GM19351 (cell line): ENCODE measurements around the gene PCGF2.

Experiments used
- ATAC-seq: cut with Tn5 transposase; IDR thresholded peaks from one replicate; pipeline ENCODE4 v1.9.1; 2021; ENCODE audit warnings: mild to moderate bottlenecking, moderate library complexity; ENCODE audit not compliant: unreplicated experiment

PCGF2 gene

DNA sequence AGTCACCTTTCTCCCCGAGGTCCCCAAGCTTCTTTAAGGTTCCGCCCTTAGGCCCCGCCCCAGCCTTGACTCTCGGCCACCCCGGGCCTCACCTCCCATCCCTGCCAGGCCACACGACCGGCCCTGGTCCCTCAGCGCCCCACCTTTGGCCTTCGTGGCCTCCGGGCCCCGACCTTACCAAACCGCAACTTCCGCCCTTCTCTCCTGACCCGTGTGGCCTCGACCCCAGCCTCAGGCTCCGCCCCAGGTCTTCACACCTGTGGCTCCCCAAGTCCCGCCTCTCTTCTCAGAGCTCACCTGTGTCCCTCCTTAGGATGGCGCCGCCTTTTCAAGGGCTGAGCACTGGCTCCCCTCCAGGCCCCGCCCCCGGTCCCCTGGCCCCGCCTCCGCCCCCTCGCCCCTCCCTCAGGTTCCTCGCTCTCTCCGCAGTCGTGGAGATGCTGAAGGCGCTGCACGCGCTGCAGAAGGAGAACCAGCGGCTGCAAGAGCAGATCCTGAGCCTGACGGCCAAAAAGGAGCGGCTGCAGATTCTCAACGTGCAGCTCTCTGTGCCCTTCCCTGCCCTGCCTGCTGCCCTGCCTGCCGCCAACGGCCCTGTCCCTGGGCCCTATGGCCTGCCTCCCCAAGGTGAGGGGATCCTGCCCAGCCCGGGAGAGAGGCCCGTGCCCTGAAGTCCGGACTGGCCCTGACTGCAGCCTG is 28.0 kb downstream of the PCGF2 start:
- no peak for ATAC-seq

DNA sequence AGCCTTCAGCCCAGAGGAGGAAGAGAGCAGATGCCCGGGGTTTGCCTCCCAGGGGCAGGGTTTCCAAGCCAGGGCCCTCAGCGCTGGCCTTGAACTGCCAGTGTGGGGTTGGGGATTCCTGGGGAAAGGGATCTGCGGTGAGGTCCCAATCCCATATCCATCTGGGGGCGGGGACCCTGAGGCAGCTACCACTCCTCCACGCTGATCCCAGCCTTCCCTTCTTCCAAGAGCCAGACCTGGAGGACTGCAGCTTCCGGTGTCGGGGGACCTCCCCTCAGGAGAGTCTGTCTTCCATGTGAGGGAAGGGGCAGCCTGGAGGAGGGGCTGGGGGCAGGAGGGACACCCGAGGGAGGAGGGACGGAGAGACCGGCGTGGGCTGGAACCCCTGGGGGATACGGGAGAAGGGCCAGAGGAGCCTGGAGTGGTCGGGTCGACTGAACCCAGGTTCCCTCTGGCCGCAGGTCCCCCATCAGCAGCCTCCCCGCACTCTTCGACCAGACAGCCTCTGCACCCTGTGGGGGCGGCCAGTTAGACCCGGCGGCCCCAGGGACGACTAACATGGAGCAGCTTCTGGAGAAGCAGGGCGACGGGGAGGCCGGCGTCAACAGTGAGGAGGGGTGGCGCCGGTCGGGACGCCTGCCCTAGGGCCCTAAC is 28.7 kb downstream of the PCGF2 start:
- no peak for ATAC-seq

DNA sequence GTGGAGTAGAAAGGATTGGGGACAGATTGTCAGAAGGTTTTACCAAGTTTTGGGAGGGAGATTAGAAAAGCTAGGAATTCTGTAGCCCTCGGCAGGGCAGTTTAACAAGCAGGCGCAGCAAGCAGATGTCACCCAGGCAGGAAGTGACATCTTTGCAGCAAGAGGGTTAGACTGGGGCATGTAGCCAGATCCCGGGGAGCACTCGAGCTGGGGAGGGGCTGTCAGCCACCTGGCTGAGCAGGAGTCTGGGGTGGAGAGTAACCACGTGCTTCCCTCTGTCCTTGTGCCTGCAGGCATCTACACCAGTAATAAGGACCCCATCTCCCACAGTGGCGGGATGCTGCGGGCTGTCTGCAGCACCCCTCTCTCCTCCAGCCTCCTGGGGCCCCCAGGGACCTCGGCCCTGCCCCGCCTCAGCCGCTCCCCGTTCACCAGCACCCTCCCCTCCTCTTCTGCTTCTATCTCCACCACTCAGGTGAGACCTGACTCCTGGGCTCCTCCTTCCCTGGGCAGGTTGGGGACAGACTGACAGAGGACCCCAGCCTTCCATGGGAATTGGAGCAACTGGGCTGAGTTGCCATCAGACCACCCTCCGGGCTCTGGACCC is 30.9 kb downstream of the PCGF2 start:
- no peak for ATAC-seq

DNA sequence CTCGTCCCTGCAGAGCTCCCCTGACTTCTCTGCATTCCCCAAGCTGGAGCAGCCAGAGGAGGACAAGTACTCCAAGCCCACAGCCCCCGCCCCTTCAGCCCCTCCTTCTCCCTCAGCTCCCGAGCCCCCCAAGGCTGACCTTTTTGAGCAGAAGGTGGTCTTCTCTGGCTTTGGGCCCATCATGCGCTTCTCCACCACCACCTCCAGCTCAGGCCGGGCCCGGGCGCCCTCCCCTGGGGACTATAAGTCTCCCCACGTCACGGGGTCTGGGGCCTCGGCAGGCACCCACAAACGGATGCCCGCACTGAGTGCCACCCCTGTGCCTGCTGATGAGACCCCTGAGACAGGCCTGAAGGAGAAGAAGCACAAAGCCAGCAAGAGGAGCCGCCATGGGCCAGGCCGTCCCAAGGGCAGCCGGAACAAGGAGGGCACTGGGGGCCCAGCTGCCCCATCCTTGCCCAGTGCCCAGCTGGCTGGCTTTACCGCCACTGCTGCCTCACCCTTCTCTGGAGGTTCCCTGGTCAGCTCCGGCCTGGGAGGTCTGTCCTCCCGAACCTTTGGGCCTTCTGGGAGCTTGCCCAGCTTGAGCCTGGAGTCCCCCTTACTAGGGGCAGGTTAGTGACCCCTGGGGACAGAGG is 31.6 kb downstream of the PCGF2 start:
- no peak for ATAC-seq

DNA sequence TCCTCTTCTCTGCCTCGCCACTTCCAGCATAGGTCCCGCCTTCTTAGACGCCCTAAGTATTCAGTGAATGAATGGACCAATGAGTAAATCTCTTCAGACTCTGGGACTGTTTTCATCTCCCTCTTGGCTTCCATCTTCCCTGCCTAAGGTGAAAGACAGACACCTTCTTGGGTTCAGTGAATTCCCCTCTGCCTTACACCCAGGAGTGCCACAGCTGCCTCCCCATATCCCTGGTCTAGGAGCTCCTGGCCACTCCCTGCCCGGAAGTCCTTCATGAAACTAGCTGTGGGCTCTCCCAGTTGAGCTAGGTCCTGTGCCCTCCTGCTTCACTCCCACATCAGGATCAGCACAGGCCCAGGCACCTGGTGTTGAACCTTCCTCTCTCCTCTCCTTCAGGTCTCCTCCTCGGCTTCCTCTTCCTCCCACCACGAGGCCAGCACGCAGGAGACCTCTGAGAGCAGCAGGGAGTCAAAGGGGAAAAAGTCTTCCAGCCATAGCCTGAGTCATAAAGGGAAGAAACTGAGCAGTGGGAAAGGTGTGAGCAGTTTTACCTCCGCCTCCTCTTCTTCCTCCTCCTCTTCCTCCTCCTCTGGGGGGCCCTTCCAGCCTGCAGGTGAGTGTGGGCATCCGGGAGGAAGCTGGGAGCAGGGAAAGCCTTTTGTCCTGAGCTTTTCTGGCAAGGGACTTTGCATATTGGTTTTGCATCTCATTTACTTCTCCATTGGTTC is 32.8 kb downstream of the PCGF2 start:
- ATAC-seq, result no peak

- ATAC-seq, result no peak
Observed at GRCh38 chr17:38713456-38714075, 34.6 kb downstream of the PCGF2 start.

- no peak for ATAC-seq
Observed at GRCh38 chr17:38712593-38712992, 35.5 kb downstream of the PCGF2 start.

DNA sequence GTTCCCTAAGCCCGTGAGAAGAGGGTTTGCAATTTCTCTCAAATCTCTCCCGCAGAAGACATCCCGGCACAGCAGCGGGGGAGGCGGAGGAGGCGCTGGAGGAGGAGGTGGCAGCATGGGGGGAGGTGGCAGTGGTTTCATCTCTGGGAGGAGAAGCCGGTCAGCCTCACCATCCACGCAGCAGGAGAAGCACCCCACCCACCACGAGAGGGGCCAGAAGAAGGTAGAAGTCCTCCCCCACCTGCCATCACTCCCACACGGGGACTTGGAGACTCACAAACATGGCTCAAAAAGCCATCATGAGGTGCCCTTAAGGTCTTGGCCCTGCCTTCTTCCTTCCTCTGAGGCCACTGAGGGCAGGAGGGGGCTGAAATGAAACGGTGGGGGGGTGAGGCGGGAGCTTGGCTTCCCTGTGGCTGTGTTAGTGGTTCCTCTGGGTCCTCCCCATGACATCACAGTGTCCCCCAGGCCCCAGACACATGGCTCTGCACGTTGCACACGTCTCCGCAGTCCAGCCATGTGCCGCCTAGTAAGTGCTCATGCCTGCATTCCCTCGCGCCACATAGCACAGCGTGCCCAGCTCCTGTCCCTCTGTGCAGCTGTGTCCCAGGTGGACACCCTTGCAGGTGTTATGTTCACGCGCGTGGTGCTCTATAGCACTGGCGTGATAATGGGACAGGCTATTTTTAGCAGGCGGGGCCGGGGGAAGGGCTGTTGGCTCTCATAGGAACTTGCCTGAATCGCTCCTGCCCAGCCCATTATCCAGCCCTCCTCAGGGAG is 36.2 kb downstream of the PCGF2 start:
- ATAC-seq, result no peak

DNA sequence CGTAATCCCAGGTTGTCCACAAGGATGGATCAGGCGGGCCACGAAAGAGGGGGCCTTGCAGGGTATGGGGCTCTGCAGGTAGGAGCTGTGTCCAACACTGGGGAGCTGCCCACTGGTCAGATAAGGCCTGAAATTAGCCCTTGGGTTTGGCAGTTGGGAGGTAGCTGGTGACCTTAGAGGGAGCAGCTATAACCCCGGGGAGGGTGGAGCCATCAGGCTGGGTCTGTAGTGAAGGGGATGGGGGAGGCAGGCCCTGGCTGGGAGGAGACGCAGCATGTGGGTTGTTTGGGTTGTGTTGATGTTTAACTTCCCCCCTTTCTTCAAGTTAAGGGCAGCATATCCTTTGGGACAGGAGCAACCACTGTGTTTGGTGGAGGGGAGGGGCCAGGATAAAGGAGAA is 37.2 kb downstream of the PCGF2 start:
- ATAC-seq, result no peak

- no peak for ATAC-seq
Observed at GRCh38 chr17:38710604-38710962, 37.6 kb downstream of the PCGF2 start.

DNA sequence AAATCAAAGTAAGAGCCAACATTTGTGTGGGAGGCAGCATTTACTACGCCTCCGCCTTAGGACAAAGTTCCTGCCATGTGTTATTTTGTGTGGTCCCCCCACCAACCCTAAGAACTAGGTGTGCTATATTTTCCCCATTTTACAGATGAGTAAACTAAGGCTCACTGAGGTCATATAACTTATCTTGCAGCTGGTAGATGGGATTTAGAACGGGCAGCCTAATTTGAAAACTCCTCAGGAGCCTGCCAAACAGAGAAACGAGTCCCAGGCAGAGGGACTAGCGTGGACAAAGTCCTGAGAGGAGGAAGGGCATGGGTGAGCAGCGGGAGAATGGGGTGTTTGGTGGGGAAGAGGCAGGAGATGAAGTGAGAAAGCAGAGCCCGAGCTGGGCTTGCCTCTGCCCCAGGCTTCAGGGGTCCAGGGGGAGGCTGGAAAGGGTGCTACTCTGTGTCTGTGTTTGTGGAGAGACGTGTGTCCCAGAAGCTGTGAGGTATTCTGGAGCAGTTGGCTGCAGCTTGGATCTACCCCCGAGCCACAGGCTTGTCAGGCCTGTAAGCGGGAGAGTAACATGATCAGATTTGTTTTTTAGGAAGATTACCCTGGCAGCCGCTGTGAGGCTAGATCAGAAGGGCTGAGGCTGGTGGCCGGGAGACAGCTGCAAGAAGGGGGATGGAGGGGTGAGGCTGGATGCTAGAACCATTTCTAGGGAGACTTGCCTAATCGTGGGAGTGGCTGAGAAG is 38.1 kb downstream of the PCGF2 start:
- ATAC-seq, result no peak

DNA sequence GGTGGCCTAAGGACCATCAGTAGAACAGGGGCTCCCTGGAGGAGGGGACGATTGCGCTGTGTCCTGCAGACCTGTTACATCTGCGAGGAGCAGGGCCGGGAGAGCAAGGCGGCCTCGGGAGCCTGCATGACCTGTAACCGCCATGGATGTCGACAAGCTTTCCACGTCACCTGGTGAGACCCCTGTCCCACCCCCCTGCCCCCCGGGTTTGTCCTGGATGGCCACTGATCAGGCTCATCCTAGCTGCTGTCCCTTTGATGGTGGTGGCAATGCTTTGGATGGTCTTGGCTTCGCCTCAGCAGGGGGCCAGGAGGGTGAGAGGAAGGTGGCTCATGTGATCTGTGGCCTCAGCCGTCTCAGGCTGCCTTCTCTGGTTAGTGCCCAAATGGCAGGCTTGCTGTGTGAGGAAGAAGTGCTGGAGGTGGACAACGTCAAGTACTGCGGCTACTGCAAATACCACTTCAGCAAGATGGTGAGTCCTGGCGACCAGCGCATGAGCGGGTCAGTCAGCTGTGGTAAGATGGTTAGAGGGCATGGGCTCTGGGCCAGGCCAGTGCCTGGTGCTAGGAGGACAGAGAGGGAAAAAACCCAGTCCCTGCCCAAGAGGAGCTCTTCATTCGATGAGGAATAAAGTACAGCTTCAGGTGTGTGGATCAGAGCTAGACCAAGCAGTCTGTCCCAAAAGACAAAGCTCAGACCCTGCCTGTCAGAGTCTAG is 38.9 kb downstream of the PCGF2 start:
- no peak for ATAC-seq

- ATAC-seq, result no peak
Observed at GRCh38 chr17:38707678-38708351, 40.3 kb downstream of the PCGF2 start.

- ATAC-seq, result no peak
Observed at GRCh38 chr17:38706505-38707216, 41.5 kb downstream of the PCGF2 start.

DNA sequence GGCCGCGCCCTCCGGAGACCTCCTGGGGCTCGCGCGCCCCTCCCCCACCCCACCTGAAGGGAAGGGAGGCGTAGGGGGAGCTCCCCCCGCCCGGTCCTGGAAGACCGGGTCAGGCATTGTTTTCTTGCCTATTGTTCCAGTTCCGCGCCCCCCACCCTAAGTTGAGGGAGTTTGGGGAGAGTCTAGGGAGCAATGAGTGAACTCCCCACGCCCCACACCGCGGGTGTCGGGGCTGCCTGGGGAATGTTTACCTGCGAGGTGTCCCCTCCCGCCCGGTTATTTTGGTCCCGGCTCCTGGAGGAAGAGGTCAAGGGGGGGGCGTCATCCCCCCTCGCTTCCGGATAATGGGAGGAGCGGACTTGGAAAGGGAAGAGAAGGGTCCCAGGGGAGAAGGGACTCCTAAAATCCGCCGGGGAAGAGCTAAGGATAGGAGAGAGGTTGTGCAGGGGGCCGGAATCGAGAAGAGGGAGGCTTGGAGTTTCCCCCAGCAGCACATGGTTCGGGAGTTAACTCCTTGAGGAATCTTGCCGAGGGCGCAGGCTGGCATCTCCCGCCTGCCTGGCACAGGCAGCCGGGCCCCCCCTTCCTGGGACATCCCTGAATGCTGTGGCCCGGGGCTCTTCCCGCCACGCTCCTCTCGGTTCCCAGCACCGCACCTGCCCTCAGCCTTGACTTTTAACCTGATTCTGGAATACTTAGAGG is 42.2 kb downstream of the PCGF2 start:
- no peak for ATAC-seq

DNA sequence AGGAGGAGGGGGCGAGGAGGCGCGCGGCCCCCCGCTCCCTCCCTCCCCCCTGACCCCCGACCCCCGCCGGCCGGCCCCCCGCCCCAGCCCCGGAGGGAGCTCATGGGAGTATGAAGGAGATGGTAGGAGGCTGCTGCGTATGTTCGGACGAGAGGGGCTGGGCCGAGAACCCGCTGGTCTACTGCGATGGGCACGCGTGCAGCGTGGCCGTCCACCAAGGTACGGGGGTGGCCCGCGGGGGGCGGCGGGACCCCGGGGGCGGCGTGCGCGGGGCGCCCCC is 42.7 kb downstream of the PCGF2 start:
- no peak for ATAC-seq
